NCI-H774 (cell line): ENCODE results near the gene NME5.
"Not testable (repeated sequence)": the region's sequence is repeated elsewhere in the genome, so short reads cannot be mapped to it uniquely, and the experiment has no call there.

ENCODE experiments used
- DNase-seq: peaks from one replicate; lab custom pipeline; 2025; lab: John Stamatoyannopoulos, UW

Gene NME5

DNA sequence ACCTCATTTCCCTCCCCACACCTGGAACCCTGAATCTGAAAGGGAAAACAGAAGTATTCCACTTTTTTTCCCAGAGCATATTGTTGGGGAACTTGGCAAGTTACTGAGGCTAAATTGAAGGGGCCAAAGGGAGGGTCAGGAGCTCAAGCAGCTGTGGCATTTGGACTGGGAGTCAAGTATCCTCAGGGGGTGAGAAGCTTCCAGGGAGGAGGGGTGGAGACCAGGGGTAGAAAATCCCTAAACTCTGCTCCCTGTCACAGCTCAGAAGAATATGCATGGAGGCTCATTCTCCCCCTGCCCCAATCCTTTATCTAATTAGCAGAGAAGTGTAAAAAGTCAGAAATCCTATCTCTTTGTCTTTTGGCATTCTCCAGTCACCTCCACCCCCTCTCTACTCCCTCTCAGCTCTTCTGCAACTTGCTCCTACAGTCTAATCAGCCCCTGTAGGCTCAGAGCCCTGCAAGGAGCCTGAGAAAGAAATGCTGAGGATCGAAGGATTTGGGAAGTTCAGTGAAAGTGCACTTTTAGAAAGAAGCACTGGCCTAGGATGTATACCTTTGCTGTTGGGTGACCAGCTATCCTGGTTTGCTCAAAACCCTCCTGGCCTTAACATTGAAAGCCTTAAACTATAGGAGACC lies 61.1 kb downstream of the NME5 start:
- DNase-seq = no peak

- peak; percentile 41 for DNase-seq
Measured at GRCh38 chr5:138077064-138077696, 62.0 kb downstream of the NME5 start.

DNA sequence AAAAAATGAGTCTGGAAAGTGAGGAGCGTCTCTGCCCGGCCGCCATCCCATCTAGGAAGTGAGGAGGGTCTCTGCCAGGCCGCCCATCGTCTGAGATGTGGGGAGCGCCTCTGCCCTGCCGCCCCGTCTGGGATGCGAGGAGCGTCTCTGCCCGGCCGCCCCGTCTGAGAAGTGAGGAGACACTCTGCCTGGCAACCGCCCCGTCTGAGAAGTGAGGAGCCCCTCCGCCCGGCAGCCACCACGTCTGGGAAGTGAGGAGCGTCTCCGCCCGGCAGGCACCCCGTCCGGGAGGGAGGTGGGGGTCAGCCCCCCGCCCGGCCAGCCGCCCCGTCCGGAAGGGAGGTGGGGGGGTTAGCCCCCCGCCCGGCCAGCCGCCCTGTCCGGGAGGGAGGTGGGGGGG lies 69.2 kb downstream of the NME5 start:
- not testable (repeated sequence) for DNase-seq

GRCh38 chr5:138068742-138069600 lies 70.3 kb downstream of the NME5 start:
- peak; percentile 4 for DNase-seq

GRCh38 chr5:138067945-138068344 lies 71.3 kb downstream of the NME5 start:
- DNase-seq = no peak
